SK-N-SH (cell line): ENCODE data around the gene TEX12.

ENCODE experiments used
- EZH2phosphoT487 ChIP-seq: fragments of 200-600 bp; sonication (generic); IDR thresholded peaks from 2 replicates; pipeline ENCODE4 v1.6.1; 2017; ENCODE audit warnings: low read depth, mixed run types, mild to moderate bottlenecking, antibody characterized with exemption, moderate library complexity, borderline replicate concordance
- TAF1 ChIP-seq: IDR thresholded peaks from 2 replicates; pipeline ENCODE4 v1.6.1; 2012; ENCODE audit warnings: low read depth, mild to moderate bottlenecking, low read length, moderate library complexity, borderline replicate concordance
- TF ChIP-seq, protein P1 (sequence below): fragments of 200-600 bp; sonication (generic); IDR thresholded peaks from 2 replicates; pipeline ENCODE4 v1.6.1; 2017; ENCODE audit warnings: antibody characterized with exemption, mild to moderate bottlenecking, moderate library complexity
- TF ChIP-seq, protein P2 (sequence below): IDR thresholded peaks from 2 replicates; pipeline ENCODE4 v1.6.1; 2012; ENCODE audit warnings: mild to moderate bottlenecking, low read depth, low read length, moderate library complexity

DNA sequence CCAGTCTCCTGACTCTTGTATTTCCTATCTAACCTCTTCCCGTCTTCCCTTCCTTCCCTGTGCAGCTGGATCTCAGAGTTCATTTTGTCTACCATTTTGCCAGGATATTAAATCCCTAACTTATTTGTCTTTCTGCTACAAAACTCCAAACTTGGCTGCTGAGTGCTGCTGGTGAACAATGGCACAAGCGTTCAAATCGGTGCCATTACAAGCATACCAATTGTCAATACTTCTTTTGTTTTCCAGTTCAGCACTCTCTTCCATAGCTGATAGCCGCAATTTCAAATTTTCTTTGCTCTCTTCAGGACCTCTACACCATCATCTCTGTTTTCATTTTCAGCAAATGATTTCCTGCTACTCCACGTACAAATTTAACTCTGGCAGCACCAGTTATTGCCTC is 16.7 kb upstream of the TEX12 start:
- TF ChIP-seq EZH2phosphoT487, result no peak
- TF ChIP-seq TAF1, result no peak
- TF ChIP-seq, protein P1, sequence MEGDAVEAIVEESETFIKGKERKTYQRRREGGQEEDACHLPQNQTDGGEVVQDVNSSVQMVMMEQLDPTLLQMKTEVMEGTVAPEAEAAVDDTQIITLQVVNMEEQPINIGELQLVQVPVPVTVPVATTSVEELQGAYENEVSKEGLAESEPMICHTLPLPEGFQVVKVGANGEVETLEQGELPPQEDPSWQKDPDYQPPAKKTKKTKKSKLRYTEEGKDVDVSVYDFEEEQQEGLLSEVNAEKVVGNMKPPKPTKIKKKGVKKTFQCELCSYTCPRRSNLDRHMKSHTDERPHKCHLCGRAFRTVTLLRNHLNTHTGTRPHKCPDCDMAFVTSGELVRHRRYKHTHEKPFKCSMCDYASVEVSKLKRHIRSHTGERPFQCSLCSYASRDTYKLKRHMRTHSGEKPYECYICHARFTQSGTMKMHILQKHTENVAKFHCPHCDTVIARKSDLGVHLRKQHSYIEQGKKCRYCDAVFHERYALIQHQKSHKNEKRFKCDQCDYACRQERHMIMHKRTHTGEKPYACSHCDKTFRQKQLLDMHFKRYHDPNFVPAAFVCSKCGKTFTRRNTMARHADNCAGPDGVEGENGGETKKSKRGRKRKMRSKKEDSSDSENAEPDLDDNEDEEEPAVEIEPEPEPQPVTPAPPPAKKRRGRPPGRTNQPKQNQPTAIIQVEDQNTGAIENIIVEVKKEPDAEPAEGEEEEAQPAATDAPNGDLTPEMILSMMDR, result no peak
- TF ChIP-seq, protein P2, sequence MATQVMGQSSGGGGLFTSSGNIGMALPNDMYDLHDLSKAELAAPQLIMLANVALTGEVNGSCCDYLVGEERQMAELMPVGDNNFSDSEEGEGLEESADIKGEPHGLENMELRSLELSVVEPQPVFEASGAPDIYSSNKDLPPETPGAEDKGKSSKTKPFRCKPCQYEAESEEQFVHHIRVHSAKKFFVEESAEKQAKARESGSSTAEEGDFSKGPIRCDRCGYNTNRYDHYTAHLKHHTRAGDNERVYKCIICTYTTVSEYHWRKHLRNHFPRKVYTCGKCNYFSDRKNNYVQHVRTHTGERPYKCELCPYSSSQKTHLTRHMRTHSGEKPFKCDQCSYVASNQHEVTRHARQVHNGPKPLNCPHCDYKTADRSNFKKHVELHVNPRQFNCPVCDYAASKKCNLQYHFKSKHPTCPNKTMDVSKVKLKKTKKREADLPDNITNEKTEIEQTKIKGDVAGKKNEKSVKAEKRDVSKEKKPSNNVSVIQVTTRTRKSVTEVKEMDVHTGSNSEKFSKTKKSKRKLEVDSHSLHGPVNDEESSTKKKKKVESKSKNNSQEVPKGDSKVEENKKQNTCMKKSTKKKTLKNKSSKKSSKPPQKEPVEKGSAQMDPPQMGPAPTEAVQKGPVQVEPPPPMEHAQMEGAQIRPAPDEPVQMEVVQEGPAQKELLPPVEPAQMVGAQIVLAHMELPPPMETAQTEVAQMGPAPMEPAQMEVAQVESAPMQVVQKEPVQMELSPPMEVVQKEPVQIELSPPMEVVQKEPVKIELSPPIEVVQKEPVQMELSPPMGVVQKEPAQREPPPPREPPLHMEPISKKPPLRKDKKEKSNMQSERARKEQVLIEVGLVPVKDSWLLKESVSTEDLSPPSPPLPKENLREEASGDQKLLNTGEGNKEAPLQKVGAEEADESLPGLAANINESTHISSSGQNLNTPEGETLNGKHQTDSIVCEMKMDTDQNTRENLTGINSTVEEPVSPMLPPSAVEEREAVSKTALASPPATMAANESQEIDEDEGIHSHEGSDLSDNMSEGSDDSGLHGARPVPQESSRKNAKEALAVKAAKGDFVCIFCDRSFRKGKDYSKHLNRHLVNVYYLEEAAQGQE, result no peak
